Measurements from ENCODE around the gene SPRR1A.

The SPRR1A gene

DNA sequence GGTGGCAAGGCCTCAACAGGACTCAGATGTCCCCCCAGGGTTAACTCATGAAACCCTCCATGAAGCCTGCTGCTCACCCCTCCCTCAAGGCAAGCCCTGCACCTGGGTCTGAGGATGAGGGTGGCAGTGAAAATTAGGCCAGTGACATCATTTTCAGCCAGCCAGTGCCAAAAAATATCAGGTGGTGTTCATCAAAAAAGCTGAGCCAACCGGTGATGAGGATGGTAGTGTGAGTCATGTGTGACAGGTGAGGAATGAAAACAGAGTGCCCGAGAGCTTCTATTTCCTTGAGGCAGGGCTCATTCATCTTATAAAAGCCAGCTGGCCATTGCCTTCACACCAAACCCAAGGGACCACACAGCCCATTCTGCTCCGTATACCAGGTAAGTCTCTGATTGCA, at the start of gene SPRR1A:
TSS of gene SPRR1A (plus strand) at position 339 of the 400 bp plus-strand sequence. CDS start 1,150 bp downstream, outside the sequence.
- DNase-seq, result no peak

- DNase-seq, result no peak
Observed at GRCh38 chr1:152940614-152941013, 43.3 kb upstream of the SPRR1A start.

DNA sequence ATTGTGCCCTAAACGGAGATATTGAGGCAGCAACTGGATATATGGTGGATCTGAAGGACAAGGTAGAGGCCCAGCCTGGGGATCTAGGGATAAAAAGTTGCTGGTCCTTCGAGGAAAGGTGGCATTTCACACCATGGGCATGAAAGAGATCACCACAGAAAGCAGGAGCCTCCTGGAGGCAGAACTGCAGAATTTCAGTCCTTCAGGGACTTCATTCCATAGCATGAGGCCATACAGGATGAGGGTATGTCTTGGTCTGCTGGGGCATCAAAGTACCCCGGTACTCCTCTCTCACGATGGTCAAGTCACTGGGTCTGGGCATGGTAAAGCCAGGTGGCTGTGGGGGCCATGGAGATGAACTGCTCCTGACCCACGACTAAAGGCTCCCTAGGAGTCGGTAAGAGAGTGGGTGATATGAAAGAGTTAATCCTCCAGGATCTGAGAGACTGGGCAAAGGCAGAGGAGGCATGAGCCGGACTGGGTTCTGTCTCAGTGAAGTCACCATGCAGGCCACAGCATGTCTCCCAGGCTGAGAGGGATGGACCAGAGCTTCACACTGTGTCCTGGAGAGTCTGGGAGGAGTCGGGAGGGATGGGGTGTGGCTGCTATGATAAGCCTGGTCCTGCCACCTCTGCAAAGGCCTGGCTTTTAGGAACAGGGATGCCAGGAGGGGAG, 42.7 kb upstream of the SPRR1A start:
- no peak for DNase-seq

- no peak for DNase-seq
Observed at GRCh38 chr1:152942161-152942560, 41.7 kb upstream of the SPRR1A start.

GRCh38 chr1:152946248-152946647, 37.6 kb upstream of the SPRR1A start:
- DNase-seq, result no peak

- no peak for DNase-seq
Observed at GRCh38 chr1:152946651-152947256, 37.1 kb upstream of the SPRR1A start, which contains the start of gene SPRR5. Gene SPRR5, plus strand, starts transcription at chr1:152947206. Its CDS starts 1,349 bp downstream, at chr1:152948555.

GRCh38 chr1:152951711-152952110, 32.2 kb upstream of the SPRR1A start:
- no peak for DNase-seq

DNA sequence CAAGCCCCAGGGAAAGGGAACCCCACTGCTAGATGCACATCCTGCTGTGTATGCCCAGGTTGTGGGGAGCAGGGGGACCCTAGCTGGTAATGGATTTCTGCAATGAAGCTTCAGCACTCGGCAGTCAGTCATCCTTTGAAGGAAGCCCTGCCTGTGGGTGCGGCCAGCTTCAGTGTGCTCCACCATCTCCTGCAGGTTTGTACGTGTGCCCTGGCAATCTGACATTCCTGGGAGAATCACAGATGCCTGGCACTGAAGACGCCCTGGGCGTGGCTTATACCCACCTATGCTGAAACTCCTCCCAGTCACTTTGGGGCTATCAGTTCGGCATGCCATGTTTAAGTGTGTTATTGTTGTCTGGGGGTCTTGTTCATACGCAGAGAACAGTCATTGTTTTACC, 30.1 kb upstream of the SPRR1A start:
- DNase-seq, result no peak

GRCh38 chr1:152954436-152954835, 29.4 kb upstream of the SPRR1A start:
- DNase-seq, result no peak

DNA sequence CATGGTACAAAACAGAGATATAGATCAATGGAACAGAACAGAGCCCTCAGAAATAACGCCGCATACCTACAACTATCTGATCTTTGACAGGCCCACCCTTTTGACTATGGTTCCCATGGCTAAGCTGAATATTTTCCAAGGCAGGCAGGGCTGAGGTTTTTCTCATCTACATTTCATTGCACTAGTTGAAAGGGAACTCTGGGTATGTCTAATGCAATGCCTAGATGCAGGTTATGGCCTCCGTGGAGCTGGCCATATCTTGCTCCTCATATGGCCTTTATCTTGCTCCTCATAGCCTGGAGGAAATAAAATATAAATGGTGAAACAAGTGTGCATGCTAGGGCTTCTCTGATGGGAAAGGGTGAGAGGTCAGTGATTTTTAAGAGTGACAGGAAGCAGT, 26.3 kb upstream of the SPRR1A start:
- no peak for DNase-seq

DNA sequence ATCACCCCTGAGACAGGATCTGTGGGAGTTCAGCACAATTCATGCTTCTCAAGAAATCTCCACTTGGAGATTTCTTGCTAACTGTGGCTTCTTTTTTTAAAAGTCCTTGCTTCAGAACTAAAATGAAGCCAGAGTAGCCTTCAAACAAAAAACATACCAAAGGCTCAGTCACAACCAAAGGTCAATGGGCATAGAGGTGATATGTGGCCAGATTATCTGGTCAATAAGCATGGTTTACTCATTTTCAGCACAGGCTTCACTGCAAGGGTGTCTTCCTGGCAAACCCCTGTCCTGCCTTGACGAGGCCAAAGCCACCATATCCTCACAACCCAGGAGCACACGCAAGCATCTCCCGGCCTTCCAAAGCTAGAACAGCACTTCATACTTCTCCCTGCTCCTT, 24.6 kb upstream of the SPRR1A start:
- no peak for DNase-seq

GRCh38 chr1:152959801-152960451, 24.0 kb upstream of the SPRR1A start:
- DNase-seq, result no peak

GRCh38 chr1:152960452-152961044, 23.3 kb upstream of the SPRR1A start:
- no peak for DNase-seq

DNA sequence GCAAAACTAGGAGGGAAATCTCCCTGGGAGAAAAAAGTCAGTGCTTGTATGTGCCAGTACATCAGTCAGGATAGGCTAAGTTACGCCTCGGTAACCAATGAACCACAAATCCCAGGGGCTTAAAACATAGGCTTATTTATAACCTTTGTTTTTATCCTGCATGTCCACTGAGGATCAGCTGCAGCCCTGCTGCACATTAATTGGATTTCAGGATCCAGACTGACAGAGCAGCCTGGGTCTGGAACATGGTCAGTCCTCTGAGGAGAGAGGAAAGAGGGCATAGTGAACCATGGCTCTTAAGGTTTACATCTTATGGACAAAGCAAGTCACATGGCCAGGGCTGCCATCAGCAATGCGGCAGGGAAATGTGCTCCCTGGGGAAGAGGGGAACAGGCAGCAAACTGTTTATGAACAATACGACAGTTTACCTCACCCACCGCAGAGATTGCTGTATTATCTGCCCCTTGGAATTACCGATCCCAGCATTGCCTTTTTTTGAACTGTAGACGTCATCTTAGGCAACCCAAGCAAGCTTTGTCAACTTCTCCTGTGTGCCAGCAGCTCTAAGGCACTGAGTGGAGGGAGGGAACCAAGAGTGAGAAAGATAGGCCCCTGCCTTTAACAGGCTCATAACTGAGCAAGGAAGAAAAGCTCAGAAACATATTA, 22.5 kb upstream of the SPRR1A start:
- DNase-seq, result no peak

DNA sequence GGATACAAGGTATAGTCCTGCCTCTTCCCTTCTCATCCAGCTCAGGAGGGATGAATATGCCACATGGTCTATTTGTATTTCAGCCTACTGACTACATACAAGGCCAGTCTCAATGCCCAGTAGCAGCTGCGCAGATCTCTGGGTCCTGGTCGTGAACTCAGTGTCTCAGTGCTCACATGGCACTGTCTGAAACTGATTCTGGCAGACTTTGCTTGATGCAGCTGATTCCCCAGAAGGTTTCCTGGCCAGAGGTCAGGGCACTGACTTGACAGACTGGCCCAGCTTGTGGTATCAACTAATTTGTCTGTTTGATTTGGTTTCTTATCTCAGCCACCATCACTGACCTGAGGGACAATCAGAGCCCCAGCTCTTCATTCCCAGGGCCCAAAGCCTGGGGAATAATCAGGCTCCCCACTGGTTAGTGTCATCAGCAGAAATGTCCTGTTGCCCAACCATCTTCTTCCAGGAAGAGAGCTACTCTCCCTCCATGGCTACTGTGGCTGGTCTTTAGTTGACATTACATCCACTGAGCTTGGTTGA, 20.9 kb upstream of the SPRR1A start:
- no peak for DNase-seq

- DNase-seq, result no peak
Observed at GRCh38 chr1:152964536-152964935, 19.3 kb upstream of the SPRR1A start.

- no peak for DNase-seq
Observed at GRCh38 chr1:152965853-152966252, 18.0 kb upstream of the SPRR1A start.

DNA sequence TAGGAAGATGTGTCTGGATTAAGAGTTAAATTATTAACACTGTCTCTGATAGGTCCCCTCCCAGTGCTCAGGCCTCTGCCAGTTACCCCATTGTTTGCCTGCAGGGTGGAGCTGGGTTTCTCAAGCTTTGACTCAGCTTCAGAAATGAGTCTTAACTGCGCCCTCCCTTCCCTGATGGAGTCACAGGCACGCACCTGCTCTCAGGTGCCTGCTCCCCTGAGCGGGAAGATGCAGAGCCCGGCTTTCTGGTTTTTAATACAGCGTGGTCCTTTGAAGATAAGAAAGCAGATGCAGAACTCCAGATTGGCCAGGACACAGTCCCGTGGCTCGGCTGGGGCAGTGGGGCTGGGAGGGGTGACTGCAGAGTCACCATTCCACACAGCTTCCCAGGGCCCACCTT, 16.7 kb upstream of the SPRR1A start:
- DNase-seq, result no peak

DNA sequence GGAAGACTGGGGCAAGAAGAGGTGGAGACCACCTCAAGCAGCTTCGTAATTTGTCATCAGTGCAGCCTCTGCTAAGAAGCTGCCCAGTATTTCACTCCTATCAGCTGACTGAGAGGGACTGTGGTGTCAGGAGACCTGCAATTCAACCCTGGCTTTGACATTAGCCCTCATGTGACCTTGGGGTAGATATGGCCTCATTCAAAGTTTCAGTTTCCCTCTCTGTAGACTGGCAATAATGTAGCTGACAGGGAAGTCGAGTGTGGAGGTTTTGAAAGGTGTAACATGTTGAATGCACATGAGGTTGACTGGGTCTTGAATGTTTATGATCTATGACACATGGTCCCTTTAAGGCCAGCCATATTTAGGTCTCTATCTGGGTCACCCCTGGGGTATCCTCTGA, 15.6 kb upstream of the SPRR1A start:
- no peak for DNase-seq

DNA sequence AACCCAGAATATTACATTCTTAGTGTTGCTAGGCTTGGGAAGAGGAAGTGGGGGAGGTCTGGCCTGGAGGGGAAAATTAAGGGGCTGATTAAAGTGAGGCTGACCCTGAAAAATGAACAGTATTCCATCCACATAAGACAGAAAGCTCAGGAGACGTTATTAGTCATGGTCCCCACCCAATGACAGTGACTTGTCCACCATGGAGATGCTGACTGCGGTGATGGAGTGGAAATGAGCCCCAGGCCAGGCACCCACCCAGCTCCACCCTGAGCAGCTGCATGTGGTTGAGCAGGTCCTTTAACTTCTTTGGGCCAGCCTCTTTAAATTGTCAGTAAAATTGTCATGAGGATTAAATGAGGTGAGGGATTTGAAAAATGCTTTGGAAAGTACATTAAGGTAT, 14.8 kb upstream of the SPRR1A start:
- no peak for DNase-seq

- no peak for DNase-seq
Observed at GRCh38 chr1:152970495-152970894, 13.4 kb upstream of the SPRR1A start, which contains the start of gene SPRR4. Gene SPRR4, plus strand, starts transcription at chr1:152970648. Its CDS starts 1,243 bp downstream, at chr1:152971891.

- DNase-seq, result no peak
Observed at GRCh38 chr1:152972196-152972886, 11.5 kb upstream of the SPRR1A start.

Data from femur (tissue), 1 donor.